IMR-90 (cell line): ENCODE measurements around the gene SURF6. TPM values are rescaled to one million over a fixed set of nuclear protein-coding genes. Genes with fewer than 3 reads are reported as not detected.

Source experiments
- ATAC-seq: fragments of 200-7000 bp; cut with Tn5 transposase; 2 replicates; pipeline ENCODE4 v1.9.1; 2020; ENCODE audit warnings: low read depth, mild to moderate bottlenecking, moderate library complexity
- BruUV-seq: library from RNA; stranded (reverse); fragments of 400-500 nt; replicated peaks from 2 replicates; lab custom pipeline; 2021; lab: Mats Ljungman, UMichigan
- CTCF ChIA-PET: fragments of 300-600 bp; formaldehyde crosslinking; extraction: SDS; loops from one replicate; lab custom pipeline; 2021; ENCODE audit warnings: antibody characterized with exemption; lab: Yijun Ruan, JAX
- POLR2A ChIA-PET: fragments of 300-600 bp; sonication (Branson Sonifier 250); formaldehyde crosslinking; loops from one replicate; lab custom pipeline; 2022; ENCODE audit warnings: antibody characterized with exemption; ENCODE audit not compliant: unreplicated experiment; lab: Charles Lee
- DNase-seq: peaks from one replicate; pipeline ENCODE4 v3.0.0; 2013
- H2AFZ ChIP-seq: replicated peaks from 2 replicates; pipeline ENCODE3; 2013; ENCODE audit warnings: low read length, mild to moderate bottlenecking; ENCODE audit not compliant: poor library complexity
- H2AK5ac ChIP-seq: 2 replicates; pipeline ENCODE4 v1.6.1; 2013; ENCODE audit warnings: low read depth, low read length, inconsistent platforms
- H2AK9ac ChIP-seq: replicated peaks from 2 replicates; pipeline ENCODE3; 2013; ENCODE audit warnings: mild to moderate bottlenecking, low read depth, low read length, moderate library complexity; ENCODE audit not compliant: poor library complexity
- H2BK120ac ChIP-seq: 2 replicates; pipeline ENCODE4 v1.6.1; 2013; ENCODE audit warnings: low read depth, low read length, inconsistent platforms
- H2BK15ac ChIP-seq: 3 replicates; pipeline ENCODE4 v1.6.1; 2013; ENCODE audit warnings: low read depth, low read length, inconsistent platforms
- H2BK20ac ChIP-seq: 2 replicates; pipeline ENCODE4 v1.6.1; 2013; ENCODE audit warnings: low read depth, mild to moderate bottlenecking, inconsistent platforms, low read length, moderate library complexity
- H2BK5ac ChIP-seq: 2 replicates; pipeline ENCODE4 v1.6.1; 2013; ENCODE audit warnings: mild to moderate bottlenecking, low read depth, low read length, inconsistent platforms; ENCODE audit not compliant: poor library complexity, severe bottlenecking
- H3K14ac ChIP-seq: replicated peaks from 2 replicates; pipeline ENCODE4 v1.6.1; 2013; ENCODE audit warnings: low read depth, low read length, inconsistent platforms
- H3K18ac ChIP-seq: 2 replicates; pipeline ENCODE4 v1.6.1; 2013; ENCODE audit warnings: low read depth, low read length, control low read depth
- H3K23ac ChIP-seq: 2 replicates; pipeline ENCODE4 v1.6.1; 2013; ENCODE audit warnings: low read depth, low read length, inconsistent platforms
- H3K27ac ChIP-seq: 2 replicates; pipeline ENCODE4 v1.5.1; 2013; ENCODE audit warnings: mild to moderate bottlenecking, control low read depth, low read length; ENCODE audit not compliant: insufficient read depth
- H3K27me3 ChIP-seq: 2 replicates; pipeline ENCODE4 v1.6.1; 2013; ENCODE audit warnings: low read length; ENCODE audit not compliant: control insufficient read depth, insufficient read depth
- H3K36me3 ChIP-seq: 2 replicates; pipeline ENCODE4 v1.6.1; 2013; ENCODE audit warnings: low read length, mixed read lengths; ENCODE audit not compliant: control insufficient read depth, insufficient read depth
- H3K4ac ChIP-seq: 2 replicates; pipeline ENCODE4 v1.6.1; 2013; ENCODE audit warnings: low read depth, low read length, inconsistent platforms
- H3K4me1 ChIP-seq: 2 replicates; pipeline ENCODE4 v1.6.1; 2013; ENCODE audit warnings: low read length, mixed read lengths; ENCODE audit not compliant: control insufficient read depth, insufficient read depth
- H3K4me2 ChIP-seq: 2 replicates; pipeline ENCODE4 v1.6.1; 2013; ENCODE audit warnings: low read depth, mild to moderate bottlenecking, control low read depth, low read length, moderate library complexity
- H3K4me3 ChIP-seq: 2 replicates; pipeline ENCODE4 v1.5.1; 2013; ENCODE audit warnings: low read depth, mild to moderate bottlenecking, control low read depth, low read length, moderate library complexity; ENCODE audit not compliant: insufficient read depth
- H3K56ac ChIP-seq: 2 replicates; pipeline ENCODE4 v1.6.1; 2013; ENCODE audit warnings: low read length, inconsistent platforms; ENCODE audit not compliant: insufficient read depth; ENCODE audit errors: extremely low read depth
- H3K79me1 ChIP-seq, 2 experiments: 2 replicates each; pipeline ENCODE4 v1.6.1; 2013; ENCODE audit warnings: low read length in 2 of 2, inconsistent platforms in 1 of 2, low read depth in 1 of 2
- H3K9ac ChIP-seq: 2 replicates; pipeline ENCODE4 v1.6.1; 2013; ENCODE audit warnings: low read depth, low read length, control low read depth
- H3K9me1 ChIP-seq: 2 replicates; pipeline ENCODE4 v1.6.1; 2013; ENCODE audit warnings: low read length, inconsistent platforms; ENCODE audit not compliant: insufficient read depth
- H3K9me3 ChIP-seq: 2 replicates; pipeline ENCODE4 v1.6.1; 2013; ENCODE audit warnings: low read length; ENCODE audit not compliant: control insufficient read depth, insufficient read depth
- H4K20me1 ChIP-seq: 2 replicates; pipeline ENCODE4 v1.6.1; 2013; ENCODE audit warnings: low read length, inconsistent platforms; ENCODE audit not compliant: insufficient read depth
- H4K5ac ChIP-seq: 2 replicates; pipeline ENCODE4 v1.6.1; 2013; ENCODE audit warnings: mild to moderate bottlenecking, low read depth, low read length, control low read depth
- H4K8ac ChIP-seq, 2 experiments: 2 replicates each; pipeline ENCODE4 v1.6.1; 2013; ENCODE audit warnings: low read depth in 2 of 2, low read length in 2 of 2, control low read depth in 1 of 2, inconsistent platforms in 1 of 2
- H4K91ac ChIP-seq: 2 replicates; pipeline ENCODE4 v1.6.1; 2013; ENCODE audit warnings: low read depth, low read length, inconsistent platforms; ENCODE audit not compliant: insufficient read depth
- BHLHE40 ChIP-seq: fragments of 150-350 bp; IDR thresholded peaks from 2 replicates; pipeline ENCODE4 v1.6.1; 2016; ENCODE audit warnings: mild to moderate bottlenecking, low read depth, low read length
- CEBPB ChIP-seq: IDR thresholded peaks from 2 replicates; pipeline ENCODE4 v1.6.1; 2012; ENCODE audit warnings: low read depth, low read length, improper control_type of control experiment
- CHD1 ChIP-seq: IDR thresholded peaks from 2 replicates; pipeline ENCODE4 v1.6.1; 2012; ENCODE audit warnings: low read depth, low read length, improper control_type of control experiment
- FOS ChIP-seq: fragments of 150-350 bp; IDR thresholded peaks from 2 replicates; pipeline ENCODE4 v1.6.1; 2016; ENCODE audit warnings: low read depth, low read length
- MAFK ChIP-seq: IDR thresholded peaks from 2 replicates; pipeline ENCODE4 v1.6.1; 2012; ENCODE audit warnings: low read depth, low read length, improper control_type of control experiment
- MAZ ChIP-seq: IDR thresholded peaks from 2 replicates; pipeline ENCODE4 v1.6.1; 2012; ENCODE audit warnings: low read depth, mild to moderate bottlenecking, low read length, improper control_type of control experiment, moderate library complexity, borderline replicate concordance
- MXI1 ChIP-seq: IDR thresholded peaks from 2 replicates; pipeline ENCODE4 v1.6.1; 2012; ENCODE audit warnings: low read depth, mild to moderate bottlenecking, low read length, moderate library complexity, borderline replicate concordance
- NFE2L2 ChIP-seq: fragments of 150-350 bp; IDR thresholded peaks from 2 replicates; pipeline ENCODE4 v1.6.1; 2016; ENCODE audit warnings: low read depth, mild to moderate bottlenecking, low read length
- POLR2A ChIP-seq: IDR thresholded peaks from 2 replicates; pipeline ENCODE4 v1.6.1; 2012; ENCODE audit warnings: mild to moderate bottlenecking, low read depth, low read length
- RAD21 ChIP-seq: IDR thresholded peaks from 2 replicates; pipeline ENCODE4 v1.6.1; 2012; ENCODE audit warnings: low read length, improper control_type of control experiment
- RCOR1 ChIP-seq: IDR thresholded peaks from 2 replicates; pipeline ENCODE4 v1.6.1; 2012; ENCODE audit warnings: mild to moderate bottlenecking, low read length, improper control_type of control experiment; ENCODE audit not compliant: insufficient replicate concordance
- RFX5 ChIP-seq: IDR thresholded peaks from 2 replicates; pipeline ENCODE4 v1.8.0; 2012; ENCODE audit warnings: low read depth, mild to moderate bottlenecking, low read length, moderate library complexity
- SMC3 ChIP-seq: fragments of 150-350 bp; IDR thresholded peaks from 2 replicates; pipeline ENCODE4 v1.6.1; 2016; ENCODE audit warnings: low read depth, mild to moderate bottlenecking, antibody characterized with exemption, low read length, moderate library complexity
- USF2 ChIP-seq: fragments of 150-350 bp; IDR thresholded peaks from 2 replicates; pipeline ENCODE4 v1.6.1; 2017; ENCODE audit warnings: mild to moderate bottlenecking, antibody characterized with exemption, low read length, low read depth
- WGBS, 2 experiments: methylation state at CpG; one replicate each; pipeline versions ENCODE4 v1.1.5 to v1.1.7; 2013; ENCODE audit warnings: missing lambda C conversion rate in 2 of 2; ENCODE audit not compliant: insufficient read length in 1 of 2; ENCODE audit errors: extremely low coverage in 2 of 2; 5-methylcytosine and 5-hydroxymethylcytosine counted together
- dilution Hi-C: fragments of 300-500 bp; cut with HindIII; formaldehyde crosslinking; loops from one replicate; pipeline ENCODE4 v1.14.3; 2018; ENCODE audit warnings: low sequenced_read_pairs; ENCODE audit not compliant: unreplicated experiment
- in situ Hi-C: fragments of 300-500 bp; cut with MboI; formaldehyde crosslinking; loops from 3 replicates; pipeline ENCODE4 v1.14.3; 2019; ENCODE audit warnings: low sequenced_read_pairs, inconsistent platforms, mixed read lengths
- intact Hi-C: fragments of 100-400 bp; cut with micrococcal nuclease; formaldehyde crosslinking; loops from 2 replicates; pipeline ENCODE4 v1.10.0; 2022
- polyA plus RNA-seq, 3 experiments: library from polyadenylated mRNA; depleted of rRNA; stranded (reverse); fragments of >200 nt; gene quantifications; 2 replicates each; pipeline ENCODE4 v1.2.3, GENCODE V29; 2012; ENCODE audit warnings: low replicate concordance in 1 of 3
- total RNA-seq: library from RNA; depleted of rRNA; stranded (reverse); fragments of >200 nt; gene quantifications from 2 replicates; pipeline ENCODE4 v1.2.3, GENCODE V29; 2012
- TF ChIP-seq, protein P1 (sequence below): fragments of 150-350 bp; IDR thresholded peaks from 2 replicates; pipeline ENCODE4 v1.6.1; 2016; ENCODE audit warnings: low read depth, mild to moderate bottlenecking, low read length, moderate library complexity, borderline replicate concordance
- TF ChIP-seq, protein P2 (sequence below): conservative IDR thresholded peaks from 2 replicates; pipeline ENCODE4 v1.5.1; 2012; ENCODE audit warnings: mild to moderate bottlenecking, low read depth, low read length, improper control_type of control experiment

SURF6 gene
- total and polyA plus RNA-seq, 2 of the 4 experiments (the other 2 are of a cell fraction), result 6.1 to 12.8 TPM

- no peak overlapping the region for H3K23ac ChIP-seq
- no peak overlapping the region for H3K14ac ChIP-seq
- H2BK120ac ChIP-seq, result no peak overlapping the region
- H3K9me3 ChIP-seq, result peaks cover 2% of the 10 kb centered on the region; the same call in 1 of the 2 replicates
- H2AFZ ChIP-seq, result no peak overlapping the region
- no peak overlapping the region for H2BK20ac ChIP-seq
- H2BK15ac ChIP-seq, result no peak overlapping the region
- no peak overlapping the region for H3K27ac ChIP-seq
- H3K9ac ChIP-seq, result no peak overlapping the region
- DNase-seq (no peak), ATAC-seq (no peak)
- H2AK5ac ChIP-seq, result no peak overlapping the region
- H3K9me1 ChIP-seq, result no peaks in the 10 kb centered on the region
- ChIA-PET POLR2A (no interaction called here), CTCF (no interaction called here)
- dilution Hi-C loops (no loop called here), in situ Hi-C loops (no loop called here), intact Hi-C loops (no loop called here)
- H3K79me1 ChIP-seq, result no peaks in the 10 kb centered on the region
- H2BK5ac ChIP-seq, result no peak overlapping the region
- no peak overlapping the region for H4K91ac ChIP-seq
- no peak overlapping the region for H3K4me2 ChIP-seq
- H3K36me3 ChIP-seq, result no peaks in the 10 kb centered on the region
- no TSS peak for BruUV-seq
- H3K4me3 ChIP-seq, result no peak overlapping the region
- peaks cover 49% of the 10 kb centered on the region for H3K27me3 ChIP-seq
- H3K4me1 ChIP-seq, result no peaks in the 10 kb centered on the region
- no peak overlapping the region for H2AK9ac ChIP-seq
- no peak overlapping the region for H3K4ac ChIP-seq
- H3K18ac ChIP-seq, result no peak overlapping the region
- H4K5ac ChIP-seq, result no peak overlapping the region
- no peaks in the 10 kb centered on the region for H4K20me1 ChIP-seq
- TF ChIP-seq, protein P1, sequence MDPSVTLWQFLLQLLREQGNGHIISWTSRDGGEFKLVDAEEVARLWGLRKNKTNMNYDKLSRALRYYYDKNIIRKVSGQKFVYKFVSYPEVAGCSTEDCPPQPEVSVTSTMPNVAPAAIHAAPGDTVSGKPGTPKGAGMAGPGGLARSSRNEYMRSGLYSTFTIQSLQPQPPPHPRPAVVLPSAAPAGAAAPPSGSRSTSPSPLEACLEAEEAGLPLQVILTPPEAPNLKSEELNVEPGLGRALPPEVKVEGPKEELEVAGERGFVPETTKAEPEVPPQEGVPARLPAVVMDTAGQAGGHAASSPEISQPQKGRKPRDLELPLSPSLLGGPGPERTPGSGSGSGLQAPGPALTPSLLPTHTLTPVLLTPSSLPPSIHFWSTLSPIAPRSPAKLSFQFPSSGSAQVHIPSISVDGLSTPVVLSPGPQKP, result no peak
- TF ChIP-seq NFE2L2 (no peak), CHD1 (no peak), RFX5 (no peak), RAD21 (no peak), MAZ (no peak), MAFK (no peak), BHLHE40 (no peak), RCOR1 (no peak), USF2 (no peak), POLR2A (no peak), SMC3 (no peak), FOS (no peak), MXI1 (no peak), CEBPB (no peak)
- TF ChIP-seq, protein P2, sequence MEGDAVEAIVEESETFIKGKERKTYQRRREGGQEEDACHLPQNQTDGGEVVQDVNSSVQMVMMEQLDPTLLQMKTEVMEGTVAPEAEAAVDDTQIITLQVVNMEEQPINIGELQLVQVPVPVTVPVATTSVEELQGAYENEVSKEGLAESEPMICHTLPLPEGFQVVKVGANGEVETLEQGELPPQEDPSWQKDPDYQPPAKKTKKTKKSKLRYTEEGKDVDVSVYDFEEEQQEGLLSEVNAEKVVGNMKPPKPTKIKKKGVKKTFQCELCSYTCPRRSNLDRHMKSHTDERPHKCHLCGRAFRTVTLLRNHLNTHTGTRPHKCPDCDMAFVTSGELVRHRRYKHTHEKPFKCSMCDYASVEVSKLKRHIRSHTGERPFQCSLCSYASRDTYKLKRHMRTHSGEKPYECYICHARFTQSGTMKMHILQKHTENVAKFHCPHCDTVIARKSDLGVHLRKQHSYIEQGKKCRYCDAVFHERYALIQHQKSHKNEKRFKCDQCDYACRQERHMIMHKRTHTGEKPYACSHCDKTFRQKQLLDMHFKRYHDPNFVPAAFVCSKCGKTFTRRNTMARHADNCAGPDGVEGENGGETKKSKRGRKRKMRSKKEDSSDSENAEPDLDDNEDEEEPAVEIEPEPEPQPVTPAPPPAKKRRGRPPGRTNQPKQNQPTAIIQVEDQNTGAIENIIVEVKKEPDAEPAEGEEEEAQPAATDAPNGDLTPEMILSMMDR, result no peak
- H4K8ac ChIP-seq, result no peak overlapping the region
- 29% methylated on average over 1 of the region's 5 CpGs; no CpG with 5 or more reads in 1 of the 2 experiments for WGBS, 2 experiments
- H3K56ac ChIP-seq, result no peak overlapping the region
Measured at GRCh38 chr9:133280392-133280791, 55.6 kb downstream of the SURF6 start.
